Upper lobe of left lung (tissue), 4 donors: Measurements from ENCODE around the gene MLN.

Experiments
- EP300 ChIP-seq, 4 donors: sonication (generic); formaldehyde crosslinking; IDR thresholded peaks; one replicate each; pipeline ENCODE4 v1.5.1; 2017; ENCODE audit warnings: antibody characterized with exemption in 4 of 4, control low read depth in 2 of 4
- POLR2A ChIP-seq, 4 donors: fragments of 450-650 bp; IDR thresholded peaks; one replicate each; pipeline ENCODE4 v1.5.1; 2016 to 2017; ENCODE audit warnings: antibody characterized with exemption in 4 of 4, mild to moderate bottlenecking in 2 of 4
- TF ChIP-seq, protein P1 (sequence below), 6 experiments: fragments of 450-650 bp in 4 of 6; fragments of 200-600 bp in 2 of 6; sonication (generic) in 2 of 6; IDR thresholded peaks; one replicate each; pipeline ENCODE4 v1.5.1; 2016 to 2019; ENCODE audit warnings: antibody characterized with exemption in 6 of 6

DNA sequence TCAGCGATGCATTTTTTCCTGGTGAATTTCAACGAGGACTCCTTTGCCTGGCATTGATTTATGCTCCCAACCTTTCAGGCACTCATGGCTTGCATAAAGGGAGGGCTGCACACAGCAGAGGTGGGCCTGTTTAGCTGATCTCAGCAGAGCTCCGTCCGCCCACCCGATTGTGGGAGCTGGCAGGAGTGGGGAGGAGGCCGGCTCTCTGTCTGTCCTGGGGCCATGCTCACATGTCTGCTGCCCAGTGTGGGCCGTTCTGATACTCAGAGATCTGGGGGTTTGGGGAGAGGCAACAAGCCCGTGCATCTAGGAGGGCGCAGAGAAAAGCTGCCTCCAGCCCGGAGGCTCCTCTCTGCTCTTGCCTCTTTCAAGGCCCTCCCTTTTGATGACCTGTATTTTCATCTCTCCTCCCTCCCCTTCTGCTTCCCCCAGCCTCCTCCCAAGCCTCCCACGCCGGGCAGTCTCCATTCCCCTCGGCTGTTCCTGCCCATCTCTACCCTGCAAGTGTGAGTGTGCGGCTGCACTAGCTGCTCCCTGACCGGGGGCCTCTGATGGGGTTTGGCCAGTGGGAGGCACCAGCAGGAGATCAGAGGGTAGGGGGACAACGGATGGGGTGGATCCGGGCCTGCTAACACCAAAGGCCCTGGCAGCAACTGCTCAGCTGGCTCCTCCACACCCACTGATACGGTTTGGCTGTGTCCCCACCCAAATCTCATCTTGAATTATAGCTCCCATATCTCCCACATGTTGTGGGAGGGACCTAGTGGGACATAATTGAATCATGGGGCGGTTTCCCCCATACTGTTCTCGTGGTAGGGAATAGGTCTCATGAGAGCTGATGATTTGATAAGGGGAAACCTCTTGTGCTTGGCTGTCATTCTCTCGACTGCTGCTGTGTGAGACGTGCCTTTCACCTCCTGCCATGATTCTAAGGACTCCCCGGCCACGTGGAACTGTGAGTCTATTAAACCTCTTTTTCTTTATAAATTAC is 39.6 kb upstream of the MLN start:
- TF ChIP-seq, protein P1, sequence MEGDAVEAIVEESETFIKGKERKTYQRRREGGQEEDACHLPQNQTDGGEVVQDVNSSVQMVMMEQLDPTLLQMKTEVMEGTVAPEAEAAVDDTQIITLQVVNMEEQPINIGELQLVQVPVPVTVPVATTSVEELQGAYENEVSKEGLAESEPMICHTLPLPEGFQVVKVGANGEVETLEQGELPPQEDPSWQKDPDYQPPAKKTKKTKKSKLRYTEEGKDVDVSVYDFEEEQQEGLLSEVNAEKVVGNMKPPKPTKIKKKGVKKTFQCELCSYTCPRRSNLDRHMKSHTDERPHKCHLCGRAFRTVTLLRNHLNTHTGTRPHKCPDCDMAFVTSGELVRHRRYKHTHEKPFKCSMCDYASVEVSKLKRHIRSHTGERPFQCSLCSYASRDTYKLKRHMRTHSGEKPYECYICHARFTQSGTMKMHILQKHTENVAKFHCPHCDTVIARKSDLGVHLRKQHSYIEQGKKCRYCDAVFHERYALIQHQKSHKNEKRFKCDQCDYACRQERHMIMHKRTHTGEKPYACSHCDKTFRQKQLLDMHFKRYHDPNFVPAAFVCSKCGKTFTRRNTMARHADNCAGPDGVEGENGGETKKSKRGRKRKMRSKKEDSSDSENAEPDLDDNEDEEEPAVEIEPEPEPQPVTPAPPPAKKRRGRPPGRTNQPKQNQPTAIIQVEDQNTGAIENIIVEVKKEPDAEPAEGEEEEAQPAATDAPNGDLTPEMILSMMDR (IDR thresholded peaks at IDR 0.05): no peak
- TF ChIP-seq POLR2A (IDR thresholded peaks at IDR 0.05) (no peak), EP300 (IDR thresholded peaks at IDR 0.05) (no peak)
